ENCODE data around the gene INCA1.
"Not testable (repeated sequence)": the region's sequence is repeated elsewhere in the genome, so short reads cannot be mapped to it uniquely, and the experiment has no call there.

The INCA1 gene, protein sequence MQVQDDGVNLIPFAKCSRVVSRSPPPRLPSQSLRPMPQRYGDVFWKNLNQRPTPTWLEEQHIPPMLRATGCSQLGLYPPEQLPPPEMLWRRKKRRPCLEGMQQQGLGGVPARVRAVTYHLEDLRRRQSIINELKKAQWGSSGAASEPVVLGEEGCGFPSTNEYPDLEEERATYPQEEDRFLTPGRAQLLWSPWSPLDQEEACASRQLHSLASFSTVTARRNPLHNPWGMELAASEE

DNA sequence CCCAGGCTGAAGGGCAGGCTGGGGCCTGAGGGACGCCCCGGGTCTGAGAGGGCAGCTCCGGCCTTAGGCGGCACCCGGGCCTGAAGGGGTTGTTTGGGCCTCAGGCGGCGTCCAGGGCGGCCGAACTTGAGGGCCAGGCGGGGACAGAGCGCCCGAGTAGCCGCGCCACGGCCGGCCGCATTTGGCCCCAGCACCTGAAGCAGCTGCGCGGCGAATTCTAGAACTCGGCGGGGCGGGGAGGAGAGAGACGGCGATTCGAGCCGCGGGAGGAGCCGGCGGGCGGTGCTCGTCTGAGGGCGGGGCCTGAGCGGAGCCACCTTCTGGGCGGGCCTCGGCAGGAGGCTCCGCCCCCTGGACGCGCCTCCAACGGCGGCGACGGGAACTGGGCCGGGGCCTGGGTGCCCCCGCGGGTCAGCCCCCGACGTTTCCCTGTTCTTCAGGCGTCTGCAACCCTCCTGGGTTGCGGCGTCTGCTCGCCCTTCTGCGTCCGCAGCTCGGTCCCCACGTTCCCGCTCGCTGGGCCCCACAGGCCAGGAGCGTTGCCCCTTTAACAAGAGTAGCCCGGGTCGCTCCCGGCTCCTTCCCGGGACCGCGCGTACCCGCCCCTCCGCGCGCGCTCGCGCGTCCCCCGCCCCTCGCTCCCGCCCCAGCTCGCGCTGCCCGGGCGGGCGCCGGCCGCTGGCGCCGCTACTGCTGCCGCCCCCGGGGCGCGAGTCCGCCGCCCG is at the start of gene INCA1, which contains the start of gene KIF1C:
Gene INCA1 (minus strand): TSS at position 221 of the 725 bp plus-strand sequence. CDS start 3,085 bp downstream, outside the sequence.
Gene KIF1C (plus strand): TSS at position 649 of the 725 bp plus-strand sequence. CDS start 2,297 bp downstream, outside the sequence.
- peak; percentile 81 for DNase-seq (ENCODE audit: low read depth in 2 of 2)

DNA sequence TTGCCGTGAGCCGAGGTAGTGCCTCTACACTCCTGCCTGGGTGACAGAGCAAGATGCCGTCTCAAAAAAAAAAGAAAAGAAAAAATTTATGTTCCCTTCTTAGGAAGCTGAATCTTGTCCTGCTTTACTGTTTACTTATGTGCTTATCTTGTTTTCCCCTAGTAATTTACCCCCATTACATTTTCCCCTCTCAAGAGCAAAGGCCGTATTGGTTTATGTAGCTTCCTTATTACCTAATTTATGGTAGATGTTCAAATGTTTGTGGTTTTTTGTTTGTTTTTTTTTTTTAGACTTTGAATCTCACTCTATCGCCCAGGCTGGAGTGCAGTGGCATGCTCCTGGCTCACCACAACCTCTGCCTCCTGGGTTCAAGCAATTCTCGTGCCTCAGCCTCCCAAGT is 48.2 kb upstream of the INCA1 start:
- DNase-seq (ENCODE audit: low read depth in 2 of 2), result no peak

DNA sequence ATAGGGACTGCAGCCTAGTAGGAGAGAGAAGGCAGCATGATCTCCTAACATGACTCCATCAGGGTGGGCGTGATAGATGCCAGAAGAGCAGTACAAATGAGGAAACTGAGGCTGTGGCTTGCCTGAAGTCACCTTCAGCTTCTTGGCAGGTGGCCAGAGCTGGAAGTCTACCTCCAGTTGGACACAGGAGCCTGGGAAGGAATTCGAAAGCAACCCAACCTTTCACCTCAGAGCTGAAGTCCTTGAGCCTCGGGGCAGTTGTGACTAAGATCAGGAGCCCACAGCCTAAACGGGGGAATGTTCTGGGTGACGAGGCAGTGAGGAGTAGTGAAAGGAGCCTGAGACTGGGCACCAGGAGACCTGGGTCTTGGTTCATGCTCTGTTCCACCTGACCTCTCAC is 47.3 kb upstream of the INCA1 start:
- no peak for DNase-seq (ENCODE audit: low read depth in 2 of 2)

DNA sequence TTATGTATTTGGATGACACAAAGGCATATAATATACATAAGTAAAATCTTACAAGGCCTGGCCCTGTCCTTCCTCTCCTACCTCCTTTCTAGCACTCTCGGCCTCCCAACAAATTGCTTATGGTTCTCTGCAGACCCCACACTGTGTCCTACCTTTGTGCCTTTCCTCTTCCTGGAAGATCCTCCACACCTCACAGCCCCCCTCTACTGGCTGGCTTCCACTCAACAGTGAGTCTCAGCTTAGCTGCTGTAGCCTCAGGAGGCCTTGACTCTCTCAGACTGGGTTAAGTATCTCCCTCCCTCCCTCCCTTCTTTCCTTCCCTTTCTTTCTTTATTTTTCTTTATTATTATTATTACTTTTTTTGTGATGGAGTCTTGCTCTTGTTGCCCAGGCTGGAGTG is 46.2 kb upstream of the INCA1 start:
- no peak for DNase-seq (ENCODE audit: low read depth in 2 of 2)

DNA sequence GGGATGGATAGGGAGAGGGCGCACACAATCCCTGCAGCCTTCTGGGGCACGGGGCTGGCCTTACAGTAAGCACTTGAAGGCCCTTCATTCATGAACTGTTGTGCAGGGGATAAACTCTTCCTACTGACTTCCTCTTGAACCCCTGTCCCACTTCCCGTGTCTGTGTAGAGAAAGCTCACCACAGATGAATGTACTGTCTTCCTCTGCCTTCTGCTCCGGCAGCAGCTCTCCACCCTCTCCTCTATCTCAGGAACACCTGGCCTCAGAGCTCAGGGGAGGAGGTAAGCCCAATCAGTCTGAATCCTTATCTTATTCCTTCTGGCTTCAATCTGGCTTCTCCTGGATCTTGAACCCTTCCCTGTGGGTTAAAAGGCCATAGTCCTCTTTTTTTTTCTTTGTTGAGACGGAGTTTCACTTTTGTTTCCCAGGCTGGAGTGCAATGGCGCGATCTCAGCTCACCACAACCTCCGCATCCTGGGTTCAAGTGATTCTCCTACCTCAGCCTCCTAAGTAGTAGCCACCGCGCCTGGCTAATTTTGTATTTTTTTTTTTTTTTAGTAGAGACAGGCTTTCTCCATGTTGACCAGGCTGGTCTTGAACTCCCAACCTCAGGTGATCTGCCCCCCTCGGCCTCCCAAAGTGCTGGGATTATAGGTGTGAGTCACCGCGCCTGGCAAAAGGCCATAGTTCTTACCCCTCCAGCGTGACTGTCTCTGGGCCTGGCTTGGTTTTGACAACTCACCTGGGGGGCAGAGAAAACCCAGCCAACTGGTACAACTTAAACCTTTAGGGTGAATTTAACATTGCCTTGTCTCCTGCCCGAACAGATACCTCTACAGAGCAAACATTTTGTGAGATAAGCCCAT is 45.1 kb upstream of the INCA1 start:
- no peak for DNase-seq (ENCODE audit: low read depth in 2 of 2)

DNA sequence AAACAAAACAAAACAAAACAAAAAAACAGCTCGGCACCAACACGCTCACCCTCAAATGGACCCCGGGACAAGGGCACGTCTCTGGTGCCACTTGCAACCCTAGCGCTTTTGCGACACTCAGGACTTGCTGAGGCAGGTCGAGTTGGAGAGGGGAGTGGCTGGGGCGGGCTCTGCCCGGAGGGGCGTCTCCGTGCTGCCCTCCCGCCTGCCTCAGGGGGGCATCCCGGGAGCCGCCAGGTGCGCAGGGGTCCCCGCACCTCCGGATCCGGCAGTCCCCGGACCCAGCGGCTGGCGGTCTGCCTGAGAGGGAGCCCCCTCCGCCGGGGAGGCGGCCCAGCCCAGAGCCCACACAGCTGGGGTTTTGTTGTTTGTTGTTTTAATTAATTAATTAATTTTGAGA is 38.0 kb upstream of the INCA1 start, which contains the start of gene SLC52A1:
Gene SLC52A1 (minus strand): TSS at position 112 of the 400 bp plus-strand sequence. CDS start 820 bp downstream, outside the sequence.
- DNase-seq (ENCODE audit: low read depth in 2 of 2), result no peak

DNA sequence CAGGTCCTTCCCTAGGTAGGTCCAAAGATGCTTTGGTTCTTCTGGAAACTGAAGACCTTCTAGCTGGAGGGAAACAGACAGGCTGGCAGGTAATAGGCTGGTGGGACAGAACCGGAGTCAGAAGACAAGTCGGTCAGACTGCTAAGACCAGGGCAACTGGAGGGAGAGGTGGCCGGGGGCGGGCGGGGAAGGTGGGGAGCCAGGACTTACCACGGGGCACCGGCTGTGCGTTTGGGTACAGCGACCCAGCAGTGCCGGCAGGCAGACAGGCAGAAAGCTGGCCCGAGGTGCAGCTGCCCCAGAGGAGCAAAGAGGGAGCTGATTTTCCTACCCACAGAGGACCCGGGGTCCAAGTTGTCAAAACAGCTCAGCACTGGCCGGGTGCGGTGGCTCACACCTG is 37.3 kb upstream of the INCA1 start:
- no peak for DNase-seq (ENCODE audit: low read depth in 2 of 2)

DNA sequence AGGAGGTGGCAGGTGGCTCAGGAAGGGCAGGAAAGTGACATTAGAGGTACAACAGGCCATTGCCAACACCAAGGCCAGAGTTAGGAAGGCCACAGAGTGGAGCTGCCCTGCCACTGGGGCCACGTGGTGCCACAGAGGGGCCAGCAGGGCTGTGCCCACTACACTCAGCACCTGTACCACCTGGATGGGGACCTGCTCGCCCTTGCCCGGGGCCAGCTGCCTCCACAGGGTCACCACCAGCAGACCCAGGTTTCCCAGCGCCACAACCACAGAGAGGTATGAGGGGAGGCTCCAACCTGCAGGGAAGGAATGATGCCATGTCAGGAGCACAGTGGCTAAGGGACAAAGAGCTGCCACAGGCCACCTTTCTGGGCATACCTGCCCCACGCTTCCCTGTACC is 36.7 kb upstream of the INCA1 start:
- no peak for DNase-seq (ENCODE audit: low read depth in 2 of 2)

DNA sequence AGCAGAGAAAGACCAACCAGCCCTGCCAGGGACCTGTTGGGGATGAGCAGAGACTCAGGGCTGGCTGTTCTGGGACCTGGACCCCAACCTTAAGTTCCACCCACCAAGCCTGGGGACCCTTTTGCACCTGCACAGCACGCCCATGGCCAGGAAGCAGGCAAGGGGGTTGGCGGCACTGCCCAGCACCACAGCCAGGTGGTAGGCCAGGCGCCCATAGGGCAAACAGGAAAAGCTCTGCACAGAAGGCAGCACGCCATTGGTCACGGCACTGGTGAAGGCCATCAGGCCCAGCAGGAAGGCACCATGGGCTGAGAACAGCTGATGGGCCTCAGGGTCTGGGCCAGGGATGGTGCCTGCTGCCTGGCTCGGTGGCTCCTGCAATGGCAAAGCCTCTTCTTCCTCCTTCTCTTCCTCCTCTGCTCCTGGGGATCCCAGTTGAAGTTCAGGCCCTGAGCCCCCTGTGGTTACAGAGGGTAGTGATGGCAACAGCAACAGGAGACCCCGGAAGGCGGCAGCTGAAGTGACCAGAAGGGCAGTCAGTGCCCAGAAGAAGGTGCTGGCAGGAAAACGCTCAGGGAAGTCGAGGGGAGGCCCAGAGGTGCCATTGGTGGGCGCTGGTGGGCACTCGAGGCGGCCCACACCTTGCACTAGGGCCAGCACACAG is 36.2 kb upstream of the INCA1 start:
- DNase-seq (ENCODE audit: low read depth in 2 of 2), result no peak

DNA sequence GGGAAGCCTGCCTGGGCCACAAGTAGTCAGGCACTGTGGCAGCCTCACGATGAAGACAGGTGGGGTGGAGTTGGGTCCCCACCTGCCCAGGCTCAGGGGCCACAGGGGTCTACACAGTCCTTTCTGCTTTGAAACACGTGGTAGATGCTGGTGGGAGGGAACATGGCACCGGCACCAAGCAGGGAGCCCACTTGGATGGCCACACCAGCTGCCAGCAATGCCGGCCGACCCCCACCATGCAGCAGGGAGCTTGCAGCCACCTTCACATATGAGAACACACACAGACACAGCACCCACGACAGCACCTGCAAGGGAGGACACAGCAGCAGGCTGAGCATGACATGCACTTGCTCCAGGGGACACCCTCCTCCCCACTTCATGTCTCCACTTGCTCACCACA is 35.5 kb upstream of the INCA1 start:
- no peak for DNase-seq (ENCODE audit: low read depth in 2 of 2)

DNA sequence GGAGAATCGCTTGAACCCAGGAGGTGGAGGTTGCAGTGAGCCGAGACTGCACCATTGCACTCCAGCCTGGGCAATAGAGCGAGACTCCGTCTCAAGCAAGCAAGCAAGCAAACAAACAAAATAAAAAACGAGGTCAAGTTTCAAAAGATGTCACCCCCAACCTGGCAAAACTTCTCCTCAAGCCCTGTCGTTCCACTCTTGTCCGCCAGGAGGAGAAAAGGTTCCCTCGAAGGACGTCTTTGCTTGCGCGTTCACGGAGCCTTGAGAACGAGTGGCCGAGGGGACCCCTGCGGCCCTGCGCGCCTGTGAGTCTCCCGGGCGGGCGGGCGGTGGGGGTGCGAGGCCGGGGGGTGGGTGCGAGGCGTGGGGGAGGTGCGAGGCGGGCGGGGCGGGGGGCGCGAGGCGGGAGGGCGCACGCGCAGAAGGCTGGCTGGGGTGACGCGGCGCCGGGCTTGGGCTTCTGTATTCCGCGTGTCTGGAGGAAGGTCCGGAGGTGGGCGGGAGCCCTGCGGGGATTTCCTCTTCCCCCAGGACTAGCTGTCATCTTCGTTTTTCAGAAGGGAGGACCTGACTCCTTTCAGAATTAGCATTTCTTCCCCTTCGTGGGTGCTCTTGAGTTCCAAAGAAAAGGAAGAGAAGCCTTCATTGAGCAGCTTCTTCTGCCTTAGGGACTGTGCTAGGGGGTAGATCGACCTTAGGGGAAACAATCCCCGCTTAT is 34.2 kb upstream of the INCA1 start:
- peak; percentile 72 to 78 for DNase-seq (ENCODE audit: low read depth in 2 of 2)

DNA sequence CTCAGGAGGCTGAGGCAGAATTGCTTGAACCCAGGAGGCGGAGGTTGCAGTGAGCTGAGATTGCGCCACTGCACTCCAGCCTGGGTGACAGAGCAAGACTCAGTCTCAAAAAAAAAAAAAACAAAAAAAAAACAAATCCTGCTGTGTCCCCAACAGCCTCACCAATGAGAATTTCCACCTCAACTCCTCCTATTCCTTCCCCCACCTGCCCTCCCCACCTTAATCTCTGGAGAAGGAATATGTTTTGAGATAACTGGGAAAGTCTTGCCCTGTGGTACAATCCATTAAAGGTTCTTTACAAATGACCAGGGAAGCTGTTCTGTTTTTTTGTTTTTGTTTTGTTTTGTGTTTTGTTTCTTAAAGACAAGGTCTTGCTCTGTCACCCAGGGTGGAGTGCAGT is 32.8 kb upstream of the INCA1 start:
- not testable (repeated sequence) for DNase-seq (ENCODE audit: low read depth in 2 of 2)

DNA sequence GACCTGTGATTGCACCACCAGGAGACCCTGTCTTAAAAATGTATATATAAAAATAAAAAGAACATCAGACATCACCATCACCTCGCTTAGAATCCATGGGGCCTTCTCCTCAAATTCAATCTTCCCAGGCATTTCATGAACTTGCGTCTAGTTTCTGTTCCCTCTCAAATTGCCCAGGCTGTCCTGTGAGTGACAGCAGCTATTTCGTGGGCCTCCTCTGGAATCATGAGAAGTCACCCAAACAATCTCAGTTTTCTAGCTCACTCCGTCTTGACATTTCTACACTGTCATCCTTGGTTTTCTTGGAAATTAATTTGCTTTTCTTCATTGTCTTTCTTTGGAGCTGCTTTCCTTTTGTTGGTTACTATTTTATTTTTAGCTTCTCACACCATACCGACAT is 30.6 kb upstream of the INCA1 start:
- no peak for DNase-seq (ENCODE audit: low read depth in 2 of 2)

DNA sequence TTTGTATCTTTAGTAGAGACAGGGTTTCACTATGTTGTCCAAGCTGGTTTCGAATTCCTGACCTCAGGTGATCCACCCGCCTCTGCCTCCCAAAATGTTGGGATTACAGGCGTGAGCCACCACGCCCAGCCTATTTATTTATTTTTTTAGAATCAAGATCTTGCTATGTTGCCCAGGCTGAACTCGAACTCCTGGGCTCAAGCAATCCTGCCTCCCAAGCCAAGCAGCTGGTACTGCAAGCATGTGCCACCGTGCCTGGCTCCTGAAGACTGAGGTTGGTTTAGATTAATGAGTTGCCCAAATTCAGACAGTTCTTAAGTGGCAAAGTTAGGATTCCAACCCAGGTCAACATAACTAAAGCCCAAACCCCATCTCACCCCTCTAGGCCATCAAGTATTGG is 30.0 kb upstream of the INCA1 start:
- no peak for DNase-seq (ENCODE audit: low read depth in 2 of 2)

DNA sequence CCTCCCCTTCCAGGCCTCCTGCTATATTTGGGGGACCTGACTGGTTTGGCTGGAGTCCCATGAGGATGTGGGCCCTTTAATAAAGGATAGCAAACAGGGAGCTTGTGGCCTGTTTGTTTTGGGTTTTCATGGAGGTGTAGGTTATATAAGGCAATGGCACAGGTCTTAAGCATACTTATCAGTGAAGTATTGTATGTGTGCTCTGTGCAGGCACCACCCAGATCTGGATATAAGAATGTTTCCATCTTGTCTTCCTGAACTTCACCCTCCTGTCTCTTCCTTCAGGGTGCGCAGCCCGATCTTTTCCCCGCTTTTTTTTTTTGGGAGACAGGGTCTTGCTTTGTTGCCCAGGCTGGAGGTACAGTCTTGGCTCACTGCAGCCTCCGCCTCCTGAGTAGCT is 27.3 kb upstream of the INCA1 start:
- no peak for DNase-seq (ENCODE audit: low read depth in 2 of 2)

DNA sequence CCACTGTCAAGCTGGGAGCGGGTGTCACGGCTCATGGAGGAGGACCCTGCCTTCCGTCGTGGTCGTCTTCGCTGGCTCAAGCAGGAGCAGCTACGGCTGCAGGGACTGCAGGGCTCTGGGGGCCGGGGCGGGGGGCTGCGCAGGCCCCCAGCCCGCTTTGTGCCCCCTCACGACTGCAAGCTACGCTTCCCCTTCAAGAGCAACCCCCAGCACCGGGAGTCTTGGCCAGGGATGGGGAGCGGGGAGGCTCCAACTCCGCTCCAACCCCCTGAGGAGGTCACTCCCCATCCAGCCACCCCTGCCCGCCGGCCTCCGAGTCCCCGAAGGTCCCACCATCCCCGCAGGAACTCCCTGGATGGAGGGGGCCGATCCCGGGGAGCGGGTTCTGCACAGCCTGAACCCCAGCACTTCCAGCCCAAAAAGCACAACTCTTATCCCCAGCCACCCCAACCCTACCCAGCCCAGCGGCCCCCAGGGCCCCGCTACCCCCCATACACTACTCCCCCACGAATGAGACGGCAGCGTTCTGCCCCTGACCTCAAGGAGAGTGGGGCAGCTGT is 26.3 kb upstream of the INCA1 start:
- no peak for DNase-seq (ENCODE audit: low read depth in 2 of 2)

DNA sequence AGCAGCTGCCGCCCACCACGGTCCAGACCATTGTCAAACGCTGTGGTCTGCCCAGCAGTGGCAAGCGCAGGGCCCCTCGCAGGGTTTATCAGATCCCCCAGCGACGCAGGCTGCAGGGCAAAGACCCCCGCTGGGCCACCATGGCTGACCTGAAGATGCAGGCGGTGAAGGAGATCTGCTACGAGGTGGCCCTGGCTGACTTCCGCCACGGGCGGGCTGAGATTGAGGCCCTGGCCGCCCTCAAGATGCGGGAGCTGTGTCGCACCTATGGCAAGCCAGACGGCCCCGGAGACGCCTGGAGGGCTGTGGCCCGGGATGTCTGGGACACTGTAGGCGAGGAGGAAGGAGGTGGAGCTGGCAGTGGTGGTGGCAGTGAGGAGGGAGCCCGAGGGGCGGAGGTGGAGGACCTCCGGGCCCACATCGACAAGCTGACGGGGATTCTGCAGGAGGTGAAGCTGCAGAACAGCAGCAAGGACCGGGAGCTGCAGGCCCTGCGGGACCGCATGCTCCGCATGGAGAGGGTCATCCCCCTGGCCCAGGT is 24.9 kb upstream of the INCA1 start:
- DNase-seq (ENCODE audit: low read depth in 2 of 2), result no peak

DNA sequence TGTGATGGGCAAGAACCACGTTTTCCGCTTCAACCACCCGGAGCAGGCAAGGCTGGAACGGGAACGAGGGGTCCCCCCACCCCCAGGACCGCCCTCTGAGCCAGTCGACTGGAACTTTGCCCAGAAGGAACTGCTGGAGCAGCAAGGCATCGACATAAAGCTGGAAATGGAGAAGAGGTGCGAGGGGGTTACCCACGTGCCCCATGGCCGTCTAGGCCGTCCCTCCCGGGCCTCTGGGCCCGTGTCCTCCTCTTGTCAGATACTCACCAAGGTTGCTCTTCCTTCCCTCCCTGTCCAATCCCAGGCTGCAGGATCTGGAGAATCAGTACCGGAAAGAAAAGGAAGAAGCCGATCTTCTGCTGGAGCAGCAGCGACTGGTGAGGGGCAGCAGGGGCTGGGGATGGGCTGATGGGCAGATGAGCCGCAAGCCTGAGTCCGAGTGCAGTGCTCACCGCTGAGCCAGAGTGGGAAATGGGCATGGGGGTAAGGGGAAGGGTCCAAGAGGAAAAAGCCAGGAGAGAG is 23.2 kb upstream of the INCA1 start:
- no peak for DNase-seq (ENCODE audit: low read depth in 2 of 2)

DNA sequence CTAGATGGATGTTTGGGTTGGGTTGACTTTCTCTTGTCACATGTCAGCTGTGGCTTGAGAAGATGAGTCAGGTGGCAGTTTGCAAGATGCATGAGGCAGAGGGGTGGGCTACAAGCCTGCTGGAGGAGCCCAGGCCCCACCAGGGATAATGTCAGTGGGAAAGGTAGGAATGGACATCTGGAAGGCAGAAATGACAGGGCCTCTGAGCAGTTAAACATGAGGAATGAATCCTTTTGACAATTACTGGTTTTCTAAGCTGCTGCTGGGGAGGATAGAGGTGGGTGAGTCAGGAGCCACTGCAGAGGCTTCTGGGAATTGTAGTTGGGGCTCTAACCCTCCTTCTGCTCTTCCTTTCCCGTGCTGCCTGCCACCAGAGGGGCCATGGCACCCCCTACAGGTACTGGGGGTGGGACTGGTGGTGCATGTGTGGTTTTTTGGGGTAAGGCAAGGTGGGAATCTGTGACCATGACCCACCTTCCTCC is 22.2 kb upstream of the INCA1 start:
- peak in 1 of 2 donors; percentile 50 for DNase-seq (ENCODE audit: low read depth in 2 of 2)

DNA sequence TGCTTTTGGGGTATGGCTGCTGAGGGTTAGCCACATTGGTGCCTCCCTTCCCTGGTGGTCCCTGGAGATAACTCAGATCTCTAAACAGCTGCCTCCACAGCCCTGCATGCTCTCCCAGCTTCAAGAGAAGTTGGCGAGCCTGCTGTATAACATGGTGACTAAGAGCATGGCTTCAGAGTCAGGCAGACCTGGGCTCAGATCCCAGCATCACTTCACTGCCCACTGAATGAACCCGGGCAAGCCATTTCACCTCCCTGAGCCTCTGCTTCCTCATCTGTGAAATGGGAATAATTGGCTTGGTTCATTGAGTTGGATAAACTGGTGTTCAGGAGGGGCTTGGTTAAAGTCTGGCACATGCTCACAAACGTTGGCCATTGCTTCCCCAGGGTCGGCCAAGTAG is 17.0 kb upstream of the INCA1 start:
- no peak for DNase-seq (ENCODE audit: low read depth in 2 of 2)

Measured in stimulated activated CD8-positive, alpha-beta memory T cell treated with anti-CD3 and anti-CD28 coated beads, Interleukin-15, amount 100 ng/mL, for 48 hours (primary cell).